ENCODE data around the gene SNAPC5. TPM values are rescaled to one million over a fixed set of nuclear protein-coding genes. Genes with fewer than 3 reads are reported as not detected.

Gene SNAPC5
- total RNA-seq, 1 experiment from 2014 or later: 36.4 TPM

- Histone ChIP-seq H3K4me3 (ENCODE audit: low read depth in 2 of 2, low read length in 2 of 2) (no peak overlapping the region), H3K36me3 (ENCODE audit: control insufficient read depth, insufficient read depth, low read length) (no peaks in the 10 kb centered on the region), H3K4me1 (ENCODE audit: control insufficient read depth, insufficient read depth, low read length) (no peaks in the 10 kb centered on the region), H3K27me3 (ENCODE audit: control insufficient read depth, insufficient read depth, low read length) (no peaks in the 10 kb centered on the region), H3K9me3 (ENCODE audit: control insufficient read depth, insufficient read depth, low read depth, low read length) (no peaks in the 10 kb centered on the region), H3K27ac (ENCODE audit: low read length) (no peak overlapping the region)
- BruUV-seq (replicated peaks): no TSS peak
- DNase-seq (ENCODE audit: low read depth, low spot score) (no peak), ATAC-seq (0 out of 2 replicates have a peak, but pooled peaks have one; percentile 25)
- in situ Hi-C loops (cut with HindIII; ENCODE audit: low pct_unique_long_range_greater_than_20kb, low sequenced_read_pairs) (no loop called here), intact Hi-C loops (cut with micrococcal nuclease; ENCODE audit: unreplicated experiment) (no loop called here)
- no peak for TF ChIP-seq TCF7L2 (IDR thresholded peaks at IDR 0.05; ENCODE audit: low read depth, low read length)
- TF ChIP-seq SIN3A (IDR thresholded peaks at IDR 0.05; ENCODE audit: borderline replicate concordance, insufficient read depth, low read depth, low read length): no peak
- no peak for TF ChIP-seq POLR2AphosphoS5 (IDR thresholded peaks at IDR 0.05; ENCODE audit: low read depth, low read length)
- TF ChIP-seq CTCF (IDR thresholded peaks at IDR 0.05): no peak
- TF ChIP-seq REST (IDR thresholded peaks at IDR 0.05; ENCODE audit: insufficient read depth in 1 of 2, low read depth in 2 of 2, low read length in 1 of 2): no peak
- POLR2A ChIA-PET: no interaction called here
- CTCF ChIA-PET: interaction anchor here (0.6 kb wide), 1 partner anchor 15 kb away, joined by 3 read pairs; no protein-coding TSS in a partner anchor
These were observed 14.4 kb downstream of the SNAPC5 start for GRCh38 chr15:66483131-66483566.

GRCh38 chr15:66482539-66482938 is 15.0 kb downstream of the SNAPC5 start:
- H3K4me1 ChIP-seq (ENCODE audit: control insufficient read depth, insufficient read depth, low read length): no peaks in the 10 kb centered on the region
- H3K36me3 ChIP-seq (ENCODE audit: control insufficient read depth, insufficient read depth, low read length): no peaks in the 10 kb centered on the region
- no peaks in the 10 kb centered on the region for H3K27me3 ChIP-seq (ENCODE audit: control insufficient read depth, insufficient read depth, low read length)
- no peak overlapping the region for H3K27ac ChIP-seq (ENCODE audit: low read length)
- BruUV-seq (replicated peaks): no TSS peak
- TF ChIP-seq SIN3A (IDR thresholded peaks at IDR 0.05; ENCODE audit: borderline replicate concordance, insufficient read depth, low read depth, low read length) (no peak), POLR2AphosphoS5 (IDR thresholded peaks at IDR 0.05; ENCODE audit: low read depth, low read length) (no peak), REST (IDR thresholded peaks at IDR 0.05; ENCODE audit: insufficient read depth in 1 of 2, low read depth in 2 of 2, low read length in 1 of 2) (no peak), CTCF (IDR thresholded peaks at IDR 0.05) (no peak), TCF7L2 (IDR thresholded peaks at IDR 0.05; ENCODE audit: low read depth, low read length) (no peak)
- intact Hi-C loops (cut with micrococcal nuclease; ENCODE audit: unreplicated experiment) (no loop called here), in situ Hi-C loops (cut with HindIII; ENCODE audit: low pct_unique_long_range_greater_than_20kb, low sequenced_read_pairs) (no loop called here)
- no peaks in the 10 kb centered on the region for H3K9me3 ChIP-seq (ENCODE audit: control insufficient read depth, insufficient read depth, low read depth, low read length)
- DNase-seq (ENCODE audit: low read depth, low spot score): no peak
- ATAC-seq: no peak
- CTCF ChIA-PET: no interaction called here
- POLR2A ChIA-PET: no interaction called here
- H3K4me3 ChIP-seq (ENCODE audit: low read depth in 2 of 2, low read length in 2 of 2): no peak overlapping the region
